ENCODE measurements around the gene PLIN3.
"Not testable (repeated sequence)": the region's sequence is repeated elsewhere in the genome, so short reads cannot be mapped to it uniquely, and the experiment has no call there.

The PLIN3 gene

DNA sequence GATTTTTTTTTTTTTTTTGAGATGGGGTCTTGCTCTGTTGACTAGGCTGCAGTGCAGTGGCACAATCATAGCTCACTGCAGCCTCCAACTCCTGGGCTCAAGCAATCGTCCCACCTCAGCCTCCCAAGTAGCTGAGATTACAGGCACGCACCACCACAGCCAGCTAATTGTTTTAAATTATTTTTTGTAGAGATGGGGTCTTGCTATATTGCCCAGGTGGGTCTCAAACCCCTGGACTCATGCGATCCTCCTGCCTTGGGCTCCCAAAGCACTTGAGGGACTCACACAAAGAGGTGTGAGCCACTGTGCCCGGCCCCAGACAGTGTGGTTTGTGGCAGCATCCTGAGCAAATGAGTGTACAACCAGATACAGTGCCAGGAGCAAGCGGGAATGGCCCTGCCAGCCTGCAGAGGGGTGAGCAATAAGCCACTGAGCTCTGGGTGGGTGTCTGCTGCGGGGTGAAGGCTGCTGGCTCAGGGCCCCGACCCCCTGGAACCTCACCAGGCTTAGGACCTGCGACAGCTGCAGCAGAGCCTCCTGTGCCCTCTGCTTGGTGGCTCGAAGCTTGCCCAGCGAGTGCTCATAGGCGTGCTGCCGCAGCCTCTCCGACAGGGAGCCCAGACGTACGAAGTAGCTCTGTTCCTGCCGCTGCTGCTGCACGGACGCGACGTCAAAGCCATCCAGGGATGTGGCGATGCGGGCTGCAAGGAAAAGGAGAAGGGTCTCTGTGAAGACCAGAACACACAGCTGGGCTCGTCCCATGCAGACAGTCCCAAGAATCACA, 20.1 kb downstream of the PLIN3 start:
- DNase-seq (ENCODE audit: low spot score) = no peak

DNA sequence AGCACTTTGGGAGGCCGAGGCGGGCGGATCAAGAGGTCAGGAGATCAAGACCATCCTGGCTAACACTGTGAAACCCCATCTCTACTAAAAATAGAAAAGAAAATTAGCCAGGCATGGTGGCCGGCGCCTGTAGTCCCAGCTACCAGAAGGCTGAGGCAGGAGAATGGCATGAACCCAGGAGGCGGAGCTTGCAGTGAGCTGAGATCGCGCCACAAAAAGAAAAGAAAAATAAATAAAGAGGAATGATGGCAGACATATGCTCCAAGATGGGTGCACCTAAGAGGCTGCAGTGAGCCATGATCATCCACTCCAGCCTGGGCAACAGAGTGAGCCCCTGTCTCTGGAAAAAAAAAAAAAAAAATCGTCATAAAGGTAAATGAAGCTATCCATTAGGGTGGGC, 21.5 kb downstream of the PLIN3 start:
- not testable (repeated sequence) for DNase-seq (ENCODE audit: low spot score)

DNA sequence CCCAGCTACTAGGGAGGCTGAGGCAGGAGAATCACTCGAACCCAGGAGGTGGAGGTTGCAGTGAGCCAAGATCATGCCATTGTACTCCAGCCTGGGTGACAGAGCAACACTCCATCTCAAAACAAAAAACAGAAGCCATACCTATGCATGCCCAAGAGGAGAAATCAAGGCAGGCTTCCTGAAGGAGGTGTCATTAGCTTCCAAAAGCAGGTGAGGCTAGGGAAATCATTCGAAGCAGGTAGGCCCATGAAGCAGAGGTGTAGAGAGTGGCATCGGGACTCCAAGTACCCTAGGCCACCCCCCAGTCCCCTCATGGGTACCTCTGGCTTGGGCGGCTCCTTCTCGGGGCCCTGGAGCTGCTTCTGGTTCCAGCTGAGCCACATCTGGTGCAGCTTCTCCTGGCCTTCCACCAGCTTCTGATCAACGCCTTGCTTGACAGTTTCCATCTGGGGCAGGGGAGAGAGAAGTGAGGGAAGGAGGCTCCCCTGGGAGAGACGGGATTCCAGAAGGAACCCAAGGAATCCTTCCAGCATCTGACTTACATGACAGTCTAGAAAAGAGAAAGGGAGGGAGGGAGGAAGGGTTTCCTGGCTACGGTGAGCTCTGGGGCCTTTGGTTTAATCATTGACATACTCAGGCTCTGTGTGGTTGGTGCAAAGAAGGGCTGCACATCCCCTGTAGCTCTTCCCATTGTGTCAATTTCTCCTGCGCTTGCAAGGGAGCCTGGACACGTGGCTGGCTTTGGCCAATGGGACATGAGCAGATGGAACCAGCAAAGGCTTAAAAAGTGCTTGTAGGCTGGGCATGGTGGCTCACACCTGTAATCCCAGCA, 22.9 kb downstream of the PLIN3 start:
- no peak for DNase-seq (ENCODE audit: low spot score)

GRCh38 chr19:4843647-4843965, 23.9 kb downstream of the PLIN3 start:
- DNase-seq (ENCODE audit: low spot score) = no peak

GRCh38 chr19:4839192-4839591, 28.3 kb downstream of the PLIN3 start:
- no peak for DNase-seq (ENCODE audit: low spot score)

DNA sequence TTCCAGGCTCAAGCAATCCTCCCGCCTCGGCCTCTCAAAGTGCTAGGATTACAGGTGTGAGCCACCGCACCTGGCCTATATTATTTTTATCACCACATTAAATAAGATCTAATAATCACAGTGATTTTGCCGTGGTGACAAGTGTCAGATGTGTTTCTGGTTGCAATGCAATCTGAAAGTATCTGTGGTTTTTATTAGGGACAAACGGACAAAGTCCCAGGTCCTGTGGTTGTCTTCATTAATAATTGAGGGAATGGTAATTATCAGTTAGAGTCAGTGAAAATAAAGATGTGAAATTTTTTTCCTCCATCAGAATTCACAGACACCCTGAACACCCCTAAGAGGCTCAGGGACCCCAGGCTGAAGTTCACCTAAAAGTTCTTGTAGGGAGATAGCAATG, 34.7 kb downstream of the PLIN3 start:
- DNase-seq (ENCODE audit: low spot score) = no peak

GRCh38 chr19:4831979-4832340, 35.5 kb downstream of the PLIN3 start:
- not testable (repeated sequence) for DNase-seq (ENCODE audit: low spot score)

GRCh38 chr19:4831304-4831978, 36.0 kb downstream of the PLIN3 start, which contains the start of gene TICAM1:
Gene TICAM1, minus strand, starts transcription at chr19:4831712. Its CDS starts 13,335 bp downstream, at chr19:4818377.
- peak; percentile 74 for DNase-seq (ENCODE audit: low spot score)

- DNase-seq (ENCODE audit: low spot score) = no peak
These were observed 36.6 kb downstream of the PLIN3 start for GRCh38 chr19:4830768-4831265.

GRCh38 chr19:4830332-4830731, 37.1 kb downstream of the PLIN3 start:
- no peak for DNase-seq (ENCODE audit: low spot score)

GRCh38 chr19:4829001-4829712, 38.3 kb downstream of the PLIN3 start:
- no peak for DNase-seq (ENCODE audit: low spot score)

DNA sequence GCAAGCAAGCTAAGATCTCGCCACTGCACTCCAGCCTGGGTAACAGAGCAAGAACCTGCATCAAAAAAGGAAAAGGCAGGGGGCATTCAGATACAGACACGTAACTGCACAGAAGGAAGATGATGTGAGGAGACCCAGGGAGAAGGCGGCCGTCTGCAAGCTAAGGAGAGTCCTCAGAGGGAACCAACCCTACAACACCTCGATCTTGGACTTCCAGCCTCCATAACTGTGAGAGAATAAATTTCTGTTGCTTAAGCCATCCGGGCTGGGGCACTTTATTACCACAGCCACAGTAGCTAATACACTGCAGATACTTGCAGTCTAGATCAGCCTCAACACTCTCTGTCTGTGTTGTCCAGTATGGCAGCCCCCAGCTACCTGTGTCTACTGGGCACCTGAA, 43.9 kb downstream of the PLIN3 start:
- no peak for DNase-seq (ENCODE audit: low spot score)

DNA sequence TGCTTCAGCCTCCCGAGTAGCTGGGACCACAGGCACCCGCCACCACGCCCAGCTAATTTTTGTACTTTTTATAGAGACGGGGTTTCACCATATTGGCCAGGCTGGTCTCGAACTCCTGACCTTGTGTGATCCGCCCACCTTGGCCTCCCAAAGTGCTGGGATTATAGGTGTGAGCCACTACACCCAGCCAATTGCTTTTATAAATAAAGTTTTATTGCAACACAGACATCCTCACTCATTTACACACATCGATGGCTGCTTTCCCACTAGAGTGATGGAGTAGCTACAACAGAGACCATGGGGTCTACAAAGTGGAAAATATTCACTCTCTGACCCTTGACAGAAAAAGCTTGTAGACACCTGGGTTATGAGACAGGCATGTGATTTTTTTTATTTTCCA, 45.1 kb downstream of the PLIN3 start:
- DNase-seq (ENCODE audit: low spot score) = not testable (repeated sequence)

- no peak for DNase-seq (ENCODE audit: low spot score)
These were observed 46.2 kb downstream of the PLIN3 start for GRCh38 chr19:4821265-4821664.

DNA sequence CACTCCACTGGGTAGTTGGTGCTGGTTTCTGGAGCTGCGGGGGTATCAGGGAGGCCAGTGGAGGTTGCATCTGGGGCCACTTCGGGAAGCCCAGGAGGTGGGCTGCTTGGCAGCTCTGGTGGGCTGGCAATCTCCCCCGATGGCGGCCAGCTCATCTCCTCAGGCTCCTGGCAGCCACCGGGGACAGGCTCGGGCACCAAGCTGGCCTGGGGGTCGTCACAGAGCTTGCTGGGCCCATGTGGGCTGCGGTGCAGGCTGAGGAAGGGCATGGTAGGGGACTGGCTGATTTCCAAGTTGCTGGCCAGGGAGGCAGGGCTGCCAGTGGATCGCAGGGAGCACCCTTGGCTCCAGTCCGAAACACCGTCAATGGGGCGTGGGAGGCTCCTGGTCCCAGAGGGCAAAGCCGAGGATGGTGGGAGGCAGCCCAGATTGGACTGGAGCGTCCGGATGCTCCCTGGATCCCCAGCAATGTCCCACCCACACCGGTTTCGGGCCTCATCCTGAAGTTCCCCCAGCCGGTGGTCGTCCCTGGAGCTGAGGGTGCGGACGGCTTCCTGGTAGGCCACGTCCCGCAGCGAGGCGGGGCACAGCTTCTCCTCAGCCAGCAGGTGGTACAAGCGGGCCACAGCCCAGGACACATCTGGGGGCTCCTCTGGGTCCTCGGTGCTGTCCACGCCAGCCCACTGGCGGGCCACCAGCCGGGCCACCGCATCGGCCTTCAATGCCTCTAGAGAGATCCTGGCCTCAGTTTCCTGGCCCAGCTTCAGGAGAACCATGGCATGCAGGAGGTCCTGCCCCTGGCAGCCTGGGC, 49.8 kb downstream of the PLIN3 start:
- DNase-seq (ENCODE audit: low spot score) = no peak

GRCh38 chr19:4816950-4817278, 50.6 kb downstream of the PLIN3 start:
- no peak for DNase-seq (ENCODE audit: low spot score)

GRCh38 chr19:4816202-4816949, 51.1 kb downstream of the PLIN3 start:
- no peak for DNase-seq (ENCODE audit: low spot score)

DNA sequence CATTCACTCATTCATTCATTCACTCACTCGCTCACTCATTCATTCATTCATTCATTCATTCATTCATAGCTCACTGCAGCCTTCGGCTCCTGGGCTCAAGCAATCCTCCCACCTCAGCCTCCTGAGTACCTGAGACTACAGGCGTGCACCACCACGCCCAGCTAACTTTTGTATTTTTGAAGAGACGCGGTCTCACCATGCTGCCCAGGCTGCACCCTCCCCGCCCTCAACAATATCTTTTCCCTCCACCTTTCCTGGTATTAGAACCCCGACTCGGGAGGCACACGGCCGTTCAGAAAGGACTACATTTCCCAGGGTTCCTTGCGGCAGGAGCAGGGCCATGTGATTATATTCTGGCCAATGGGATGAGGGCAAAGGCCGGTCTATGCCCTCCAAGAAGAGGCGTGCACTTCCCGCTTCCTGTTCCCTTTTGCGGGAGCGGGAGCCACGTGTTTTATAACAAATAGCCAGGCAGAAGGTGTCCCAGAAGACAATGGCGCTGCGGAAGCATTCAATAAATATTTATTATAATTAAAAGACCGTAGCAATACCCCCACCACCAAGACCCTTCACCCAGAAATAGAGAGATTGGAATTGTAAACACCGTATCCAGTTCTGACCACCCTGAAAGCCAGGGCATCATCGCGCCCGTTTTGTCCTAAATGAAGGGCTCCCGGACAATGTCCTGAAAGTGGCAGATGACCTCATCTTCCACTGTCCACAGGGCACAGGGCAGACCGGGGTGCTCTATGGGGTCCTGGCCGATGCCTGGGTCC, 51.9 kb downstream of the PLIN3 start:
- peak; percentile 91 for DNase-seq (ENCODE audit: low spot score)

- DNase-seq (ENCODE audit: low spot score) = no peak
These were observed 52.6 kb downstream of the PLIN3 start for GRCh38 chr19:4814625-4815425.
